HG02884 (cell line): ENCODE measurements around the gene ZNF514.
"Not testable (repeated sequence)": the region's sequence is repeated elsewhere in the genome, so short reads cannot be mapped to it uniquely, and the experiment has no call there.

Experiments used
- ATAC-seq: cut with Tn5 transposase; IDR thresholded peaks from one replicate; pipeline ENCODE4 v1.9.1; 2021; ENCODE audit warnings: mild to moderate bottlenecking, moderate library complexity; ENCODE audit not compliant: unreplicated experiment

ZNF514 gene

DNA sequence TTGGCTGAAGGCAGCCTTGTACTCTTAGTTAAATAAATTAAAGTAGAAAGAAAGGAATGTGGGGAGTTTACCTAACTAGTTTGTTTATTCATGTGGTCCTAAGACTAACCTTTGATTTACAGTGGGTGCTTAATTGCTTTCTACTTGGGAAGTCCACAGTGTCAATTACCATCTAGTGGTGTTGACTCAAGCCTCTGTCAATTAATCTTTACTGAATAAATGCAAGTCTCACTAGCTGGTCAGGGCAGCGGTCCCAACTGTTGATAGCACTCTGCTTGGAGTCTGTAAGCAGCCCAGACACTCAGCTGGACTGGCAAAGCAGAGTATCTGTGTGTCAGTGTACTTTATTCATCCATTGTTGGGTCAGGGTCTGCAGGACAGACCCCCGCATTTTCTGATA is 15.8 kb downstream of the ZNF514 start:
- ATAC-seq = no peak

GRCh38 chr2:95138702-95139101 is 20.9 kb downstream of the ZNF514 start:
- no peak for ATAC-seq

- peak; percentile 5 for ATAC-seq
Observed at GRCh38 chr2:95122197-95122551, 37.5 kb downstream of the ZNF514 start.

- peak; percentile 88 for ATAC-seq
Observed at GRCh38 chr2:95121407-95122196, 38.0 kb downstream of the ZNF514 start, which contains the start of gene MRPS5. Gene MRPS5 (minus strand): TSS chr2:95121808. CDS start chr2:95121791, 17 bp downstream.

- ATAC-seq = peak; percentile 1
Observed at GRCh38 chr2:95121093-95121406, 38.6 kb downstream of the ZNF514 start.

DNA sequence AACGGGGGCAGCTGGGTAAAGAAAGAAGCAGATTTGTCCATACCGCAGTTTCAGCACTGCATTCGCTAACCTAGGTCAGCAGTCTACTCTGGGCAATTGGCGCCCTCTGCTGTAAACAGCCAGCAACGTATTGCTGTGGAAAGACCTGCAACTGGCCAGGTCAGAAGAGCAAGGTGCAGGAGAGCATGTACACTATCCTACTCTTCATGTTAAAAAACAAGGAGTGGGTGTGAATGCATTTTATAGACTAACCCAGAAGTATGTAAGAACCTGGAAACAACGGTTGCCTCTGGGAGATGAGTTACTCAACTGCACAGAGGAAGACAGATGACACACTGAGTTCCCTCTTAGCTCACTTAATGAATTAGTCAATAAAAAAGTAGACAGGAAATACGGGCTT is 44.2 kb downstream of the ZNF514 start:
- peak; percentile 96 for ATAC-seq

DNA sequence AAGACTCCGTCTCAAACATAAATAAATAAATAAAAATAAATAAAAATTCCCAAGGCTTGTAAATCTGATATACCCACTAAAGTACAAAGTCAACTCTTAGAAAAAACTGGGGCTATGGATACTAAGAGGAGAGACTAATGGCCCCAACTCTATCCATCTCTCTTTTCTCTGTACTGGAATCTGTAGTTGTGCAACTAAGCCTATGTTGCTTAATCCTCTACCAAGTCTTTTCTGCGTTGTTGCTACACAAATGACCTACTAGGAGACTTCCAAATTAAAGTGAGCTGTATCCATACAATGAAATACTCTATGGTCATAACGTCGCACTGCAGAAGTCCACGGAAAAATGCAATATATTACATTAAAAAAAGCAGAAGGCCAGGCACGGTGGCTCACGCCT is 46.2 kb downstream of the ZNF514 start:
- ATAC-seq = no peak

GRCh38 chr2:95110395-95110794 is 49.3 kb downstream of the ZNF514 start:
- no peak for ATAC-seq

GRCh38 chr2:95109260-95109659 is 50.4 kb downstream of the ZNF514 start:
- no peak for ATAC-seq

GRCh38 chr2:95106081-95106480 is 53.6 kb downstream of the ZNF514 start:
- ATAC-seq = no peak

- ATAC-seq = no peak
Observed at GRCh38 chr2:95104606-95105005, 55.0 kb downstream of the ZNF514 start.

DNA sequence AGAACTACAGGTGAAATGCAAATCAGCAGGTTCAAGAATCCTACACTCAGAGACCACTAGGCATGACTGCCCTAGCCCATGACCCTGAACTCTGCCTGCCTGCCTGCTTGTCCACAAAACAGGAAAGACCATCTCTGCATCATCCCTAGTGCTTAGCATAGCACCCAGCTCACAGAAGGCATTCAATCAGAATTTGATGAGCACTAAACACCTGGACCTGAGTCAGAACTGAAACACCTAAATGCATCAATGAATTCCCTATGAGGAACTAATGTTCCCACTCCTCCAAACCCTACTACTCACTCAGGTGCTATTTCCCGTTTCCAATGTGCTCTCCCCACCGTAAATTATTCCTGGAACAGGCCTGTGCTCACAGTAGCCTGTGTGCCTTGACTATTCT is 59.7 kb downstream of the ZNF514 start:
- ATAC-seq = no peak

GRCh38 chr2:95098273-95098672 is 61.4 kb downstream of the ZNF514 start:
- ATAC-seq = not testable (repeated sequence)
